ENCODE results near the gene SLC37A2. TPM values are rescaled to one million over a fixed set of nuclear protein-coding genes. Genes with fewer than 3 reads are reported as not detected.

SLC37A2 gene
- total RNA-seq, 1 donor from 2014 or later, result 0.64 TPM

- Mint-ChIP-seq H3K9me3 (ENCODE audit: unreplicated experiment) (no peaks in the 10 kb centered on the region), H3K27ac (ENCODE audit: unreplicated experiment) (no peak overlapping the region), H3K4me1 (ENCODE audit: unreplicated experiment) (no peaks in the 10 kb centered on the region), H3K4me3 (ENCODE audit: unreplicated experiment) (no peak overlapping the region), H3K36me3 (ENCODE audit: unreplicated experiment) (peaks cover 19% of the 10 kb centered on the region), H3K27me3 (ENCODE audit: unreplicated experiment) (no peaks in the 10 kb centered on the region)
- TF ChIP-seq CTCF (IDR thresholded peaks at IDR 0.05), result no peak
- DNase-seq (ENCODE audit: extremely low spot score, unreplicated experiment), result no peak
These were observed 38.5 kb downstream of the SLC37A2 start for GRCh38 chr11:125101596-125101995.

GRCh38 chr11:125102025-125102424 is 38.9 kb downstream of the SLC37A2 start:
- Mint-ChIP-seq H3K27me3 (ENCODE audit: unreplicated experiment) (no peaks in the 10 kb centered on the region), H3K4me3 (ENCODE audit: unreplicated experiment) (no peak overlapping the region), H3K9me3 (ENCODE audit: unreplicated experiment) (no peaks in the 10 kb centered on the region), H3K36me3 (ENCODE audit: unreplicated experiment) (peaks cover 17% of the 10 kb centered on the region), H3K4me1 (ENCODE audit: unreplicated experiment) (no peaks in the 10 kb centered on the region), H3K27ac (ENCODE audit: unreplicated experiment) (no peak overlapping the region)
- DNase-seq (ENCODE audit: extremely low spot score, unreplicated experiment), result no peak
- TF ChIP-seq CTCF (IDR thresholded peaks at IDR 0.05), result no peak

GRCh38 chr11:125102510-125102909 is 39.4 kb downstream of the SLC37A2 start:
- Mint-ChIP-seq H3K27ac (ENCODE audit: unreplicated experiment) (no peak overlapping the region), H3K4me3 (ENCODE audit: unreplicated experiment) (no peak overlapping the region), H3K27me3 (ENCODE audit: unreplicated experiment) (no peaks in the 10 kb centered on the region), H3K9me3 (ENCODE audit: unreplicated experiment) (no peaks in the 10 kb centered on the region), H3K4me1 (ENCODE audit: unreplicated experiment) (no peaks in the 10 kb centered on the region), H3K36me3 (ENCODE audit: unreplicated experiment) (peaks cover 17% of the 10 kb centered on the region)
- no peak for TF ChIP-seq CTCF (IDR thresholded peaks at IDR 0.05)
- no peak for DNase-seq (ENCODE audit: extremely low spot score, unreplicated experiment)

- Mint-ChIP-seq H3K27ac (ENCODE audit: unreplicated experiment) (no peak overlapping the region), H3K4me3 (ENCODE audit: unreplicated experiment) (no peak overlapping the region), H3K4me1 (ENCODE audit: unreplicated experiment) (peaks cover 8% of the 10 kb centered on the region), H3K27me3 (ENCODE audit: unreplicated experiment) (no peaks in the 10 kb centered on the region), H3K9me3 (ENCODE audit: unreplicated experiment) (no peaks in the 10 kb centered on the region), H3K36me3 (ENCODE audit: unreplicated experiment) (peaks cover 4% of the 10 kb centered on the region)
- no peak for DNase-seq (ENCODE audit: extremely low spot score, unreplicated experiment)
- TF ChIP-seq CTCF (IDR thresholded peaks at IDR 0.05), result no peak
These were observed 42.8 kb downstream of the SLC37A2 start for GRCh38 chr11:125105926-125106325.

GRCh38 chr11:125108469-125108868 is 45.4 kb downstream of the SLC37A2 start:
- no peak for TF ChIP-seq CTCF (IDR thresholded peaks at IDR 0.05)

More at GRCh38 chr11:125108469-125108868, 45.4 kb downstream of the SLC37A2 start:
- peaks cover 5% of the 10 kb centered on the region for H3K9me3 Mint-ChIP-seq (ENCODE audit: unreplicated experiment)
- no peak overlapping the region for H3K27ac Mint-ChIP-seq (ENCODE audit: unreplicated experiment)
- H3K27me3 Mint-ChIP-seq (ENCODE audit: unreplicated experiment), result no peaks in the 10 kb centered on the region
- H3K36me3 Mint-ChIP-seq (ENCODE audit: unreplicated experiment), result no peaks in the 10 kb centered on the region
- H3K4me3 Mint-ChIP-seq (ENCODE audit: unreplicated experiment), result no peak overlapping the region
- H3K4me1 Mint-ChIP-seq (ENCODE audit: unreplicated experiment), result peaks cover 18% of the 10 kb centered on the region
- no peak for DNase-seq (ENCODE audit: extremely low spot score, unreplicated experiment)

Measured in osteocyte (in vitro differentiated cells).